ENCODE measurements around the gene ZNF653.

DNA sequence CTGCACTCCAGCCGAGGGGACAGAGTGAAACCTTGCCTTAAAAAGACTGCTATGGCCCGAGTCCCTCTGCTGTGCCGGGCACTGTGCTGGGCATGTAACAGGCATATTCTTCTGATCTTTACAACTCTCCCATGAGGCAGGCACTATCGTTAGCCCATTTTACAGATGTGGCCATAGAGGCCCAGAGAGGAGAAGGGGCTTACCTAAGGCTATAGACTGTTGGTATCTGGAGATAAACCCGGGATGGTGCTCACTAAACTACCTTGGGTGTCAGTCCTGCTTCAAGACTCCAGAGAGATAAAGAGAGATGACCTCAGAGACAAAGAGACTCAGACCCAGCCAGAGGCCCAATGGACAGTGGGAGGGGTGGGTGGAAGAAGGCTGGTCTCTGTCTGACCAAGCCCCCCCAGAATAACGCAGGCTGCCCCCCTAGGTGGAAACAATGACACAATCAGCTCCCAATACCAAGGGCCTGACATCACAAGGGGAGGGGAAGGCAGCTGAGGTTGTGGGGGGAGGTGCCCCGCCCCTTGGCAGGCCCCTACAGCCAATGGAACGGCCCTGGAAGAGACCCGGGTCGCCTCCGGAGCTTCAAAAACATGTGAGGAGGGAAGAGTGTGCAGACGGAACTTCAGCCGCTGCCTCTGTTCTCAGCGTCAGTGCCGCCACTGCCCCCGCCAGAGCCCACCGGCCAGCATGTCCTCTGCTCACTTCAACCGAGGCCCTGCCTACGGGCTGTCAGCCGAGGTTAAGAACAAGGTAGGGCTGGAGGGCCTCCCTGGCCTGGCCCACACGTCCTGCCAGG, 32.8 kb upstream of the ZNF653 start, which contains the start of gene CNN1:
- no peak for TF ChIP-seq GATA2 (IDR thresholded peaks at IDR 0.05; ENCODE audit: low read depth, low read length)
- no peak for TF ChIP-seq GATA3 (IDR thresholded peaks at IDR 0.05; ENCODE audit: low read depth, low read length)

Measured in SH-SY5Y (cell line).